ENCODE measurements around the gene PYGM. TPM values are rescaled to one million over a fixed set of nuclear protein-coding genes. Genes with fewer than 3 reads are reported as not detected.
A peak's percentile ranks its signal among the peaks of the same experiment; 100 is the strongest.

Gene PYGM
- polyA plus RNA-seq, 10 donors = 56.2 to 435 (median 195) TPM

- no peak for DNase-seq
Measured at GRCh38 chr11:64770120-64770519, 10.3 kb upstream of the PYGM start.

- no peak for DNase-seq
Measured at GRCh38 chr11:64769283-64769682, 9.5 kb upstream of the PYGM start.

GRCh38 chr11:64768300-64768694 lies 8.5 kb upstream of the PYGM start:
- DNase-seq = no peak

- DNase-seq = peak in 2 of 3 donors; percentile 45 to 54
Measured at GRCh38 chr11:64767344-64768299, 7.8 kb upstream of the PYGM start.

- DNase-seq = no peak
Measured at GRCh38 chr11:64766881-64767280, 7.1 kb upstream of the PYGM start.

GRCh38 chr11:64765851-64766665 lies 6.3 kb upstream of the PYGM start:
- no peak for DNase-seq

GRCh38 chr11:64765291-64765850 lies 5.6 kb upstream of the PYGM start:
- no peak for DNase-seq

GRCh38 chr11:64764753-64765152 lies 5.0 kb upstream of the PYGM start:
- no peak for DNase-seq

- no peak for DNase-seq
Measured at GRCh38 chr11:64764040-64764611, 4.4 kb upstream of the PYGM start.

GRCh38 chr11:64763526-64764039 lies 3.8 kb upstream of the PYGM start:
- DNase-seq = no peak

GRCh38 chr11:64762674-64763525 lies 3.1 kb upstream of the PYGM start:
- peak in 1 of 3 donors; percentile 48 for DNase-seq

GRCh38 chr11:64762277-64762673 lies 2.5 kb upstream of the PYGM start:
- DNase-seq = peak in 1 of 3 donors; percentile 55

GRCh38 chr11:64760759-64761420 lies 1.1 kb upstream of the PYGM start:
- DNase-seq = no peak

- DNase-seq = peak in 2 of 3 donors; percentile 27 to 47
Measured at GRCh38 chr11:64759131-64759721, 548 bp downstream of the PYGM start.

- DNase-seq = no peak
Measured at GRCh38 chr11:64758330-64759079, 1.3 kb downstream of the PYGM start.

GRCh38 chr11:64757549-64758329 lies 2.0 kb downstream of the PYGM start:
- no peak for DNase-seq

- no peak for DNase-seq
Measured at GRCh38 chr11:64755681-64756361, 4.0 kb downstream of the PYGM start.

All from muscle of back (tissue), 11 donors.